ENCODE results near the gene DUSP22. TPM values are rescaled to one million over a fixed set of nuclear protein-coding genes. Genes with fewer than 3 reads are reported as not detected.
A peak's percentile ranks its signal among the peaks of the same experiment; 100 is the strongest.

The DUSP22 gene
- total RNA-seq, 4 donors from 2014 or later, result 35.4 to 213 (median 49.5) TPM

- peaks cover 0 to 9% (median 0%) of the 10 kb centered on the region in 4 donors for H3K4me1 ChIP-seq
- intact Hi-C loops (cut with DNase I; ENCODE audit: low total_unique reads), result no loop called here
Measured at GRCh38 chr6:303263-303662, 11.0 kb downstream of the DUSP22 start.

DNA sequence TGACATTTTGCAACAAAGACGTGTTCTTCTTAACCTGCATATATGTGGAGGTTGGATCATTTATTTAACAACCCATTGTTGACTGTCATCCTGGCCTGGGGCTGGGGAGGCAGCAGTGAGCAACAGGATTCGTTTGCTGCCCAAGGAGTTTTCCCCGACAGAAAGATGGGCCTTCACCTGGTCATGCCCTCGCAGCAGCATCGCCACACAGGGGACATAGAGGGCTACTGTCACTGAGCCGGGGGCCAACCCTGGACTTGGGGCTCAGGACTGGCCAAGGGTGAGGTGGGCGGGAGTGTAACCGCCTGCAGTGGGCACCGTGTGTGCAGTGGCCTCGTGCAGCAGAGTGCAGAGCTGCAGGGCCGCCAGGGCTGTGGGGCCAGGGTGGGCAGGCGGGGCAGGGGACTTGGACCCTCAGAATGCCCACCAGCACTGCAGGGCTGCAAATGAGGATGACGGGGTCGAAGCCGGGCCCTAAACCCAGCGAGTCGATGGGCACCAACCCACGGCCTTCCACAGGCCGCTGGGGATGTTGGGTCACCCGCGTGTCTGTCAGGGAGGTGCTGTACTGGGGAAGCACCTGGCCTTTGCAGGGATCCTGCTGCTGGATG lies 11.8 kb downstream of the DUSP22 start:
- Histone ChIP-seq H3K27ac (no peak overlapping the region), H3K4me3 (no peak overlapping the region), H3K36me3 (no peaks in the 10 kb centered on the region), H3K9me3 (no peaks in the 10 kb centered on the region), H3K27me3 (no peaks in the 10 kb centered on the region), H3K4me1 (peaks cover 0 to 3% (median 0%) of the 10 kb centered on the region in 4 donors)
- intact Hi-C loops (cut with DNase I; ENCODE audit: low total_unique reads), result no loop called here
- 89 to 90% methylated on average over 3 to 21 of the region's 21 CpGs for WGBS, 2 donors (ENCODE audit: low coverage in 1 of 2)
- DNase-seq, result no peak
- TF ChIP-seq EP300 (IDR thresholded peaks at IDR 0.05; ENCODE audit: low read depth) (no peak), POLR2A (IDR thresholded peaks at IDR 0.05) (no peak), POLR2AphosphoS5 (IDR thresholded peaks at IDR 0.05) (no peak)
- TF ChIP-seq, protein P1, sequence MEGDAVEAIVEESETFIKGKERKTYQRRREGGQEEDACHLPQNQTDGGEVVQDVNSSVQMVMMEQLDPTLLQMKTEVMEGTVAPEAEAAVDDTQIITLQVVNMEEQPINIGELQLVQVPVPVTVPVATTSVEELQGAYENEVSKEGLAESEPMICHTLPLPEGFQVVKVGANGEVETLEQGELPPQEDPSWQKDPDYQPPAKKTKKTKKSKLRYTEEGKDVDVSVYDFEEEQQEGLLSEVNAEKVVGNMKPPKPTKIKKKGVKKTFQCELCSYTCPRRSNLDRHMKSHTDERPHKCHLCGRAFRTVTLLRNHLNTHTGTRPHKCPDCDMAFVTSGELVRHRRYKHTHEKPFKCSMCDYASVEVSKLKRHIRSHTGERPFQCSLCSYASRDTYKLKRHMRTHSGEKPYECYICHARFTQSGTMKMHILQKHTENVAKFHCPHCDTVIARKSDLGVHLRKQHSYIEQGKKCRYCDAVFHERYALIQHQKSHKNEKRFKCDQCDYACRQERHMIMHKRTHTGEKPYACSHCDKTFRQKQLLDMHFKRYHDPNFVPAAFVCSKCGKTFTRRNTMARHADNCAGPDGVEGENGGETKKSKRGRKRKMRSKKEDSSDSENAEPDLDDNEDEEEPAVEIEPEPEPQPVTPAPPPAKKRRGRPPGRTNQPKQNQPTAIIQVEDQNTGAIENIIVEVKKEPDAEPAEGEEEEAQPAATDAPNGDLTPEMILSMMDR (IDR thresholded peaks at IDR 0.05), result no peak
- in situ Hi-C loops (cut with MboI; ENCODE audit: low pct_ligation_motif_present in 1 of 4, low pct_unique_long_range_greater_than_20kb in 1 of 4, low sequenced_read_pairs in 3 of 4), result no loop called here

More at GRCh38 chr6:303263-303662, 11.0 kb downstream of the DUSP22 start:
- Histone ChIP-seq H3K27me3 (no peaks in the 10 kb centered on the region), H3K9me3 (no peaks in the 10 kb centered on the region), H3K36me3 (no peaks in the 10 kb centered on the region), H3K4me3 (no peak overlapping the region), H3K27ac (no peak overlapping the region)
- DNase-seq, result no peak
- whole genome bisulfite sequencing, 2 donors (ENCODE audit: low coverage in 1 of 2), result 90 to 91% methylated on average over 7 to 9 of the region's 9 CpGs
- in situ Hi-C loops (cut with MboI; ENCODE audit: low pct_ligation_motif_present in 1 of 4, low pct_unique_long_range_greater_than_20kb in 1 of 4, low sequenced_read_pairs in 3 of 4), result no loop called here
- TF ChIP-seq POLR2A (IDR thresholded peaks at IDR 0.05), result no peak
- no peak for TF ChIP-seq POLR2AphosphoS5 (IDR thresholded peaks at IDR 0.05)
- TF ChIP-seq, protein P1 (IDR thresholded peaks at IDR 0.05), result no peak
- TF ChIP-seq EP300 (IDR thresholded peaks at IDR 0.05; ENCODE audit: low read depth), result no peak

DNA sequence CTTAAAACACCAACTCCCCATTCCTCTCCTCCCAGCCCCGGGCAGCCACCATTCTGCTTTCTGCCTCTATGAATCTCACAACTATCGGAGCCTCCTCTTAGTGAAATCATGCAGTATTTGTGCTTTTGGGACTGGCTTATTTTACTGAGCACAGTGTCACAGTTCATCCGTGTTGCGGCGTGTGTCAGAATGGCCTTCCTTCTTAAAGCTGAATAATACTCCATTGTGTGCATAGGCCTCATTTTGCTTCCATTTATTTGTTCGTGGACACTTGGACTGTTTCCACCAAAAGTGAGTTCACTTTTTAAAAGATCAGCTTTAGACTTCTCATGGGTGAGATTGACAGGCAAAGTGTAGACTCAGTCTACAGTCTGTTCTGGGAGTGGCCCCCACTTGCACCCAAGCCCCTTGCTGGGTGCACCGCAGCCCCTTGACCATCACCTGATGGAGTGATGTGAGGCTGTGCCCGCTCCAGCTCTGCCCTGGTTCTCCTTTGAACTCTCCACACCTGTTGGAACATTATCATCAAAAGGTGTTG lies 12.6 kb downstream of the DUSP22 start:
- in situ Hi-C loops (cut with MboI; ENCODE audit: low pct_ligation_motif_present in 1 of 4, low pct_unique_long_range_greater_than_20kb in 1 of 4, low sequenced_read_pairs in 3 of 4) (no loop called here), intact Hi-C loops (cut with DNase I; ENCODE audit: low total_unique reads) (no loop called here)
- peak overlapping the region in 2 of 4 donors; percentile 24 to 44 for H3K27ac ChIP-seq
- no peaks in the 10 kb centered on the region for H3K4me1 ChIP-seq
- no peaks in the 10 kb centered on the region for H3K27me3 ChIP-seq
- H3K9me3 ChIP-seq, result no peaks in the 10 kb centered on the region
- no peak for TF ChIP-seq POLR2AphosphoS5 (IDR thresholded peaks at IDR 0.05)
- no peak for TF ChIP-seq POLR2A (IDR thresholded peaks at IDR 0.05)
- TF ChIP-seq, protein P1 (IDR thresholded peaks at IDR 0.05), result no peak
- TF ChIP-seq EP300 (IDR thresholded peaks at IDR 0.05; ENCODE audit: low read depth), result no peak
- no peaks in the 10 kb centered on the region for H3K36me3 ChIP-seq
- 78 to 79% methylated on average over 8 of the region's 8 CpGs for WGBS, 2 donors (ENCODE audit: low coverage in 1 of 2)
- H3K4me3 ChIP-seq, result no peak overlapping the region
- DNase-seq, result no peak

DNA sequence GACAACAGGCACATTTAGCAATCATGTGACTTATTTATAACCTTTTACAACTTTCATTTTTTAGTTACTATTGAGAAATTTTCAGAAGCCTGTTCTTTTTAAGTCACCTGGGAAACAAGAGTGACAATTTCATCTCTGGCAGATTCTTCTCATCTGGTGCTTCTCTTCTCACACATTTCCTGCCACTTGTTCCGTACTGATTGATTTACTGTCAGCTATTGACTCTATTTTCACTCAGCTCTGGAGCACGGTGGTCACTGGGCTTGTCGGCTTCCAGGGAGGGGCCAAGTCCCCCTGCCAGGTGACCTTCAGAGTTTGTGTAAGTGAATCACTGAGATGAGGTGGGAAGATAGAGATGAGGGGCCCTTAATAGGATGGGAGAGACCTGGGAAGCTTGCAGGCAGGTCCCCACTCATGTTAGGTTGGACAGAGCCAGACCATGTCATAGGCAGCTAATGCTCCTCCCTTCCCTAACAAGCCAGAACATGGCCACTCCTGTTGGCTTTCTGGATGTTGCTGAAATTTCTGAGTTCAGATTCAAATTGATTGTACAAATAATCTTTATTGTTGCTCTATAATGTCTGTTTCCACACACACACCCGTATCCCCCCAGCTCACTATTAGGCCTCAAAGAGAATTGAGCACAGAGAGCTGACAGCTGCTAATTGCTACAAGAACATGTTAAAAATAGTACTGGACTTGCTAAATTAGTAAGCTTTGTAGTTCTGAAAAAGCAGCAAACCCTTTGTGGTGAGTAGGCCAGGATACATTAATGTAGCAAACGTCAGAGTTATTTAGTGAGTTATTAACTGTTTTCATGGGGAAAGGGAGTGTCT lies 13.3 kb downstream of the DUSP22 start:
- TF ChIP-seq, protein P1 (IDR thresholded peaks at IDR 0.05), result no peak
- TF ChIP-seq EP300 (IDR thresholded peaks at IDR 0.05; ENCODE audit: low read depth) (no peak), POLR2AphosphoS5 (IDR thresholded peaks at IDR 0.05) (no peak), POLR2A (IDR thresholded peaks at IDR 0.05) (no peak)
- 62 to 76% methylated on average over 5 of the region's 5 CpGs for WGBS, 2 donors (ENCODE audit: low coverage in 1 of 2)
- Histone ChIP-seq H3K4me3 (no peak overlapping the region), H3K27ac (peak overlapping the region in 2 of 4 donors; percentile 24 to 44), H3K4me1 (no peaks in the 10 kb centered on the region), H3K36me3 (no peaks in the 10 kb centered on the region), H3K9me3 (no peaks in the 10 kb centered on the region), H3K27me3 (no peaks in the 10 kb centered on the region)
- in situ Hi-C loops (cut with MboI; ENCODE audit: low pct_ligation_motif_present in 1 of 4, low pct_unique_long_range_greater_than_20kb in 1 of 4, low sequenced_read_pairs in 3 of 4), result no loop called here
- intact Hi-C loops (cut with DNase I; ENCODE audit: low total_unique reads), result no loop called here
- no peak for DNase-seq
